Caco-2 (cell line): ENCODE data around the gene NOX5. TPM values are rescaled to one million over a fixed set of nuclear protein-coding genes. Genes with fewer than 3 reads are reported as not detected.
A peak's percentile ranks its signal among the peaks of the same experiment; 100 is the strongest.

Source experiments
- BruUV-seq: library from RNA; stranded (reverse); fragments of 400-500 nt; replicated peaks from 2 replicates; lab custom pipeline; 2021; lab: Mats Ljungman, UMichigan
- CTCF ChIA-PET: fragments of 300-600 bp; sonication (Branson Sonifier 250); formaldehyde crosslinking; loops from one replicate; lab custom pipeline; 2022; ENCODE audit warnings: antibody characterized with exemption; lab: Charles Lee
- POLR2A ChIA-PET: fragments of 300-600 bp; sonication (Branson Sonifier 250); formaldehyde crosslinking; loops from one replicate; lab custom pipeline; 2022; ENCODE audit warnings: antibody characterized with exemption; lab: Charles Lee
- DNase-seq, 2 experiments: peaks; one replicate each; pipeline versions ENCODE4 v3.0.0 to v3.0.0-alpha.2; 2020 to 2022
- H3K27me3 ChIP-seq: replicated peaks from 2 replicates; pipeline ENCODE4 v1.6.0; 2011; ENCODE audit warnings: low read length; ENCODE audit not compliant: control insufficient read depth, insufficient read depth
- H3K36me3 ChIP-seq: 2 replicates; pipeline ENCODE4 v1.5.1; 2011; ENCODE audit warnings: low read length; ENCODE audit not compliant: control insufficient read depth, insufficient read depth
- H3K4me1 ChIP-seq: fragments of 250-450 bp; sonication (Bioruptor Pico); 2 replicates; pipeline ENCODE4 v1.5.1; 2020; ENCODE audit warnings: mild to moderate bottlenecking
- H3K4me3 ChIP-seq: 2 replicates; pipeline ENCODE4 v1.5.1; 2011; ENCODE audit warnings: low read depth, mild to moderate bottlenecking, control low read depth, low read length
- H3K9me3 ChIP-seq: fragments of 250-450 bp; sonication (Bioruptor Pico); 2 replicates; pipeline ENCODE4 v1.5.1; 2020; ENCODE audit warnings: mild to moderate bottlenecking, moderate library complexity
- H3K27ac Mint-ChIP-seq: one replicate; pipeline ENCODE4 v1.8.0; 2022; ENCODE audit warnings: mixed read lengths; ENCODE audit not compliant: unreplicated experiment
- H3K27me3 Mint-ChIP-seq: one replicate; pipeline ENCODE4 v1.8.0; 2022; ENCODE audit warnings: mixed read lengths; ENCODE audit not compliant: insufficient read depth, unreplicated experiment
- H3K36me3 Mint-ChIP-seq: one replicate; pipeline ENCODE4 v1.8.0; 2022; ENCODE audit warnings: mild to moderate bottlenecking, mixed read lengths; ENCODE audit not compliant: insufficient read depth, unreplicated experiment
- H3K4me1 Mint-ChIP-seq: one replicate; pipeline ENCODE4 v1.8.0; 2022; ENCODE audit warnings: low read depth, mixed read lengths; ENCODE audit not compliant: unreplicated experiment
- H3K4me3 Mint-ChIP-seq: one replicate; pipeline ENCODE4 v1.8.0; 2022; ENCODE audit warnings: mild to moderate bottlenecking, moderate library complexity, mixed read lengths; ENCODE audit not compliant: unreplicated experiment
- H3K9me3 Mint-ChIP-seq: one replicate; pipeline ENCODE4 v1.8.0; 2022; ENCODE audit warnings: mixed read lengths; ENCODE audit not compliant: unreplicated experiment
- intact Hi-C: fragments of 100-400 bp; cut with micrococcal nuclease; formaldehyde crosslinking; loops from one replicate; pipeline ENCODE4 v1.10.0; 2022; ENCODE audit not compliant: unreplicated experiment
- total RNA-seq: library from RNA; stranded (reverse); gene quantifications from 2 replicates; pipeline ENCODE4 v1.2.3, GENCODE V29; 2022
- TF ChIP-seq, protein P1 (sequence below), 2 experiments: fragments of 200-600 bp in 1 of 2; IDR thresholded peaks; 1 replicate in 1 of 2; 2 replicates in 1 of 2; pipeline versions ENCODE4 v1.5.1 to v1.8.0; 2011 to 2022; ENCODE audit warnings: antibody characterized with exemption in 1 of 2, control low read depth in 1 of 2, inconsistent platforms in 1 of 2, low read depth in 1 of 2, low read length in 1 of 2, mild to moderate bottlenecking in 1 of 2, moderate library complexity in 1 of 2; ENCODE audit not compliant: insufficient read depth in 1 of 2, severe bottlenecking in 1 of 2, unreplicated experiment in 1 of 2

The NOX5 gene
- total RNA-seq, 1 experiment from 2014 or later: 0.05 TPM

DNA sequence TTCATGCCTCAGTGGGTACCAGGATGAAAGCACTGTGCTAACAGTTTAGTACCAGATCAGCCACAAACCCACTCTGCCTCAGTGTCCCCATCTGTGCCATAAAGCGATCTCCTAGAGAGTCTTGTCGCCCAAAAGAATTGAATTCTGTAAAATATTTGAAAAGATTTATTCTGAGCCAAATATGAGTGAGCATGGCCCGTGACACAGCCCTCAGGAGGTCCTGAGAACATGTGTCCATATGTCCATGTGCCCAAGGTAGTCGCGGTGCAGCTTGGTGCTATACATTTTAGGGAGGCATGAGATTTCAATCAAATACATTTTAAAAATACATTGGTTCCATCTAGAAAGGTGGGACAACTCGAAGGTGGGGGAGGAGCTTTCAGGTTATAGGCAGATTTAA is 15.4 kb upstream of the NOX5 start:
- intact Hi-C loops: no loop called here
- POLR2A ChIA-PET: no interaction called here

DNA sequence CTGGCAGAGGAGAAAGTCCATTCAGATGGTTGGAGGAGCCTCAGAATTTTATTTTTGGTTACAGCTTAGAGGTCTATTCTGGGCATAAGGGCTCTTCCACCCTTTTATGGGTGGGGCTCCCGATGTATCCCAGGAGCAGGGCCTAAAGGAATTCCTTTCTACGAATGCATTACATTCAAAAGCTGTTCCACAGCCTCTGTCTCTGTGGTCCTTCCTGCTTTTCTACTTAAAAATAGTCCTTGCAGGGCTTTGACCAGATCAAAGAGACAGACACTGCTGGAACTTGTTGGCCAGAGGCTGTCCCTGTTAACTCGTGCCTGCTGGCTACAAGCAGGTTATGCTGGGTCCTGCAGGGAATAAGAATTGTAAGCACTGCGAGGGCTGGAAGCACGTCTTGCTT is 14.4 kb upstream of the NOX5 start:
- no peak overlapping the region for H3K4me3 Mint-ChIP-seq
- POLR2A ChIA-PET: no interaction called here
- no peaks in the 10 kb centered on the region for H3K27me3 Mint-ChIP-seq
- intact Hi-C loops: no loop called here
- BruUV-seq: no TSS peak
- Histone ChIP-seq H3K27me3 (no peaks in the 10 kb centered on the region), H3K36me3 (no peaks in the 10 kb centered on the region), H3K4me1 (peaks cover 11% of the 10 kb centered on the region; the same call in 1 of the 2 replicates), H3K9me3 (no peaks in the 10 kb centered on the region), H3K4me3 (no peak overlapping the region)
- TF ChIP-seq, protein P1, sequence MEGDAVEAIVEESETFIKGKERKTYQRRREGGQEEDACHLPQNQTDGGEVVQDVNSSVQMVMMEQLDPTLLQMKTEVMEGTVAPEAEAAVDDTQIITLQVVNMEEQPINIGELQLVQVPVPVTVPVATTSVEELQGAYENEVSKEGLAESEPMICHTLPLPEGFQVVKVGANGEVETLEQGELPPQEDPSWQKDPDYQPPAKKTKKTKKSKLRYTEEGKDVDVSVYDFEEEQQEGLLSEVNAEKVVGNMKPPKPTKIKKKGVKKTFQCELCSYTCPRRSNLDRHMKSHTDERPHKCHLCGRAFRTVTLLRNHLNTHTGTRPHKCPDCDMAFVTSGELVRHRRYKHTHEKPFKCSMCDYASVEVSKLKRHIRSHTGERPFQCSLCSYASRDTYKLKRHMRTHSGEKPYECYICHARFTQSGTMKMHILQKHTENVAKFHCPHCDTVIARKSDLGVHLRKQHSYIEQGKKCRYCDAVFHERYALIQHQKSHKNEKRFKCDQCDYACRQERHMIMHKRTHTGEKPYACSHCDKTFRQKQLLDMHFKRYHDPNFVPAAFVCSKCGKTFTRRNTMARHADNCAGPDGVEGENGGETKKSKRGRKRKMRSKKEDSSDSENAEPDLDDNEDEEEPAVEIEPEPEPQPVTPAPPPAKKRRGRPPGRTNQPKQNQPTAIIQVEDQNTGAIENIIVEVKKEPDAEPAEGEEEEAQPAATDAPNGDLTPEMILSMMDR (IDR thresholded peaks at IDR 0.05; ENCODE audit: insufficient read depth in 1 of 2, low read depth in 1 of 2, low read length in 1 of 2, severe bottlenecking in 1 of 2, unreplicated experiment in 1 of 2): no peak
- no peak overlapping the region for H3K27ac Mint-ChIP-seq
- no peaks in the 10 kb centered on the region for H3K4me1 Mint-ChIP-seq
- H3K36me3 Mint-ChIP-seq: no peaks in the 10 kb centered on the region
- no peaks in the 10 kb centered on the region for H3K9me3 Mint-ChIP-seq
- peak in 1 of 2 experiments; percentile 53 for DNase-seq
- CTCF ChIA-PET: no interaction called here

More for the DNA sequence above, 15.4 kb upstream of the NOX5 start:
- Histone ChIP-seq H3K36me3 (no peaks in the 10 kb centered on the region), H3K4me1 (peaks cover 11% of the 10 kb centered on the region; the same call in 1 of the 2 replicates), H3K4me3 (no peak overlapping the region), H3K9me3 (no peaks in the 10 kb centered on the region), H3K27me3 (no peaks in the 10 kb centered on the region)
- Mint-ChIP-seq H3K9me3 (no peaks in the 10 kb centered on the region), H3K4me1 (no peaks in the 10 kb centered on the region), H3K27ac (no peak overlapping the region), H3K27me3 (no peaks in the 10 kb centered on the region), H3K36me3 (no peaks in the 10 kb centered on the region), H3K4me3 (no peak overlapping the region)
- BruUV-seq: no TSS peak
- TF ChIP-seq, protein P1 (IDR thresholded peaks at IDR 0.05; ENCODE audit: insufficient read depth in 1 of 2, low read depth in 1 of 2, low read length in 1 of 2, severe bottlenecking in 1 of 2, unreplicated experiment in 1 of 2): no peak
- no peak for DNase-seq
- CTCF ChIA-PET: no interaction called here

DNA sequence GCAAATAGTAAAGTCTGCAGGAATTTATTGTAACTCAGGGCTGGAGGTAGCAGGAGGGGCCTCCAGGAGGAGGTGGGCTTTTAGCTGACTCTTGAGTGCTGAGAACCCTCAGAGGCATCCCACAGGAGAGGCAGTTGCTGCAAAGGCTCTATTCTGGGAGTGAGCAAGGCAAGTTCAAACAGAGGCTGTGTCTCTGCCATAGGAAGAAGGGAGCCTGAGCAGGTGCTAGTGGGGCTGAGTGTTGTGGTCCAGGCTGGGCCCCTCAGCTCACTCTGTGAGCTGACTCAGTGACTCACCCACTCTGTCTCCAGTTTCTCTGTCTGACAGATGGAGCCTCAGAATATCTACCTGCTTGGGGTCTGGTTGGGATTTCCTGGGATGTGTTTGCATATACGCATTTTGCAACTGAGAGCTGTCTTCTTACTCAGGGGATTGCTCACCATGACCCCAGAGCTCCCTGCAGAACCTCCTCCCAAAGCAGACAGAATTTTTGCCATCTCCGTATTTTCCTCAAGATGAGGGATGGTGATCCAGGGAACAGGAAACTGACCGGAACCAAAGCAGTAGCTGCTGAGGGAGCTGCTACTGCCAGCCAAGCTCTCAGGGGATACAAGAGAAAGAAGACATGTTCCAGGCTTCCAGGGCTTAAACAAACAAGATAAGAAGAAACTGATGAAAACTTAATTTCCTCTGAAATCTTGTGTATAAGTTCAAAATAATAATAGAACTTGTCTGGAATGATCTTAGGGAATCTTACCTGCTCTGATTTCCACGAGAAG is 13.6 kb upstream of the NOX5 start:
- no peaks in the 10 kb centered on the region for H3K9me3 ChIP-seq
- Mint-ChIP-seq H3K27me3 (no peaks in the 10 kb centered on the region), H3K4me1 (no peaks in the 10 kb centered on the region), H3K36me3 (no peaks in the 10 kb centered on the region), H3K27ac (no peak overlapping the region), H3K9me3 (peaks cover 7% of the 10 kb centered on the region), H3K4me3 (no peak overlapping the region)
- intact Hi-C loops: no loop called here
- no TSS peak for BruUV-seq
- TF ChIP-seq, protein P1 (IDR thresholded peaks at IDR 0.05; ENCODE audit: insufficient read depth in 1 of 2, low read depth in 1 of 2, low read length in 1 of 2, severe bottlenecking in 1 of 2, unreplicated experiment in 1 of 2): no peak
- H3K36me3 ChIP-seq: no peaks in the 10 kb centered on the region
- DNase-seq: no peak
- ChIA-PET CTCF (no interaction called here), POLR2A (no interaction called here)
- H3K27me3 ChIP-seq: no peaks in the 10 kb centered on the region
- no peak overlapping the region for H3K4me3 ChIP-seq
- peaks cover 11% of the 10 kb centered on the region; the same call in 1 of the 2 replicates for H3K4me1 ChIP-seq
